GM12878 (cell line): ENCODE results near the gene SPEG. TPM values are rescaled to one million over a fixed set of nuclear protein-coding genes. Genes with fewer than 3 reads are reported as not detected.

Experiments
- ATAC-seq: fragments of 200-7000 bp; cut with Tn5 transposase; 3 replicates; pipeline ENCODE4 v1.9.1; 2020; ENCODE audit warnings: mild to moderate bottlenecking, moderate library complexity
- BruUV-seq: library from RNA; stranded (reverse); fragments of 400-500 nt; replicated peaks from 2 replicates; lab custom pipeline; 2021; lab: Mats Ljungman, UMichigan
- CTCF ChIA-PET: fragments of 300-600 bp; sonication (Branson Sonifier 250); formaldehyde crosslinking; extraction: SDS; loops from one replicate; lab custom pipeline; 2021; ENCODE audit warnings: inconsistent platforms; lab: Yijun Ruan, JAX
- POLR2A ChIA-PET: fragments of 350-600 bp; formaldehyde crosslinking; extraction: SDS; loops from one replicate; lab custom pipeline; 2021; ENCODE audit warnings: inconsistent platforms; lab: Charles Lee
- RAD21 ChIA-PET: fragments of 300-600 bp; sonication (Branson Sonifier 250); formaldehyde crosslinking; loops from one replicate; lab custom pipeline; 2023; ENCODE audit warnings: antibody characterized with exemption; ENCODE audit not compliant: unreplicated experiment; lab: Charles Lee
- SMC1A ChIA-PET: fragments of 300-600 bp; sonication (Branson Sonifier 250); formaldehyde crosslinking; loops from one replicate; lab custom pipeline; 2023; ENCODE audit not compliant: unreplicated experiment, uncharacterized antibody; lab: Charles Lee
- DNase-seq: peaks from one replicate; pipeline ENCODE4 v3.0.0-alpha.2; 2011; ENCODE audit warnings: low read depth, low spot score
- FAIRE-seq: peaks from 3 replicates; lab custom pipeline; 2011; peaks lifted over from hg19 to GRCh38; lab: Jason Lieb, UNC
- H2AFZ ChIP-seq: 2 replicates; pipeline ENCODE4 v1.6.0; 2011; ENCODE audit warnings: low read depth, low read length, control low read depth; ENCODE audit not compliant: control insufficient read depth
- H3K27ac ChIP-seq: 2 replicates; pipeline ENCODE4 v1.5.1; 2011; ENCODE audit warnings: control low read depth; ENCODE audit not compliant: control insufficient read depth, insufficient read depth
- H3K27me3 ChIP-seq, 2 experiments: replicated peaks in 1 of 2; 2 replicates each; pipeline versions ENCODE4 v1.6.0 to v1.6.1; 2011; ENCODE audit warnings: low read length in 1 of 2; ENCODE audit not compliant: control insufficient read depth in 2 of 2, insufficient read depth in 2 of 2
- H3K36me3 ChIP-seq, 2 experiments: 2 replicates each; pipeline ENCODE4 v1.5.1; 2011; ENCODE audit warnings: low read length in 1 of 2; ENCODE audit not compliant: control insufficient read depth in 2 of 2, insufficient read depth in 2 of 2
- H3K4me1 ChIP-seq: 2 replicates; pipeline ENCODE4 v1.6.1; 2011; ENCODE audit warnings: mild to moderate bottlenecking, low read length, moderate library complexity, mixed read lengths; ENCODE audit not compliant: control insufficient read depth, insufficient read depth
- H3K4me2 ChIP-seq: 2 replicates; pipeline ENCODE4 v1.6.0; 2011; ENCODE audit warnings: control low read depth; ENCODE audit not compliant: control insufficient read depth, insufficient read depth
- H3K4me3 ChIP-seq: fragments of 200-600 bp; sonication (generic); 2 replicates; pipeline ENCODE4 v1.5.1; 2016
- H3K79me2 ChIP-seq: 2 replicates; pipeline ENCODE4 v1.6.0; 2011; ENCODE audit warnings: low read length; ENCODE audit not compliant: control insufficient read depth, insufficient read depth
- H3K9ac ChIP-seq: 2 replicates; pipeline ENCODE4 v1.8.0; 2011; ENCODE audit warnings: low read length, control low read depth, mixed read lengths; ENCODE audit not compliant: control insufficient read depth, insufficient read depth
- H3K9me3 ChIP-seq: replicated peaks from 3 replicates; pipeline ENCODE4 v1.5.1; 2011; ENCODE audit warnings: mild to moderate bottlenecking, low read length; ENCODE audit not compliant: control insufficient read depth, insufficient read depth
- H4K20me1 ChIP-seq: 2 replicates; pipeline ENCODE4 v1.6.0; 2011; ENCODE audit not compliant: control insufficient read depth, insufficient read depth
- ELK1 ChIP-seq: IDR thresholded peaks from 2 replicates; pipeline ENCODE4 v1.6.1; 2012; ENCODE audit warnings: low read depth, low read length, improper control_type of control experiment
- FOXK2 ChIP-seq: fragments of 450-650 bp; IDR thresholded peaks from 2 replicates; pipeline ENCODE4 v1.6.1; 2017; ENCODE audit warnings: mild to moderate bottlenecking, moderate library complexity
- REST ChIP-seq: IDR thresholded peaks from 2 replicates; pipeline ENCODE4 v1.6.1; 2012; ENCODE audit warnings: mild to moderate bottlenecking, low read depth, low read length
- SMAD5 ChIP-seq: IDR thresholded peaks from 2 replicates; pipeline ENCODE4 v1.6.1; 2016; ENCODE audit warnings: antibody characterized with exemption, low read depth
- WGBS: methylation state at CpG from one replicate; pipeline ENCODE4 v1.1.6; 2016; ENCODE audit warnings: low lambda C conversion rate; ENCODE audit not compliant: insufficient replicate concordance, insufficient coverage; ENCODE audit errors: missing lambda C conversion rate; 5-methylcytosine and 5-hydroxymethylcytosine counted together
- in situ Hi-C: fragments of 300-500 bp; cut with MboI; formaldehyde crosslinking; loops from 9 replicates; pipeline ENCODE4 v1.14.3; 2018; ENCODE audit warnings: mixed read lengths
- intact Hi-C: fragments of 100-400 bp; cut with micrococcal nuclease; formaldehyde crosslinking; loops from one replicate; pipeline ENCODE4 v1.14.2; 2022; ENCODE audit not compliant: unreplicated experiment
- polyA plus RNA-seq, 11 experiments: library from polyadenylated mRNA; depleted of rRNA in 4 of 11; unstranded in 6 of 11; stranded (reverse) in 5 of 11; fragments of >200 nt; fragmentation: Nextera tagmentation in 4 of 11; fragmentation: Illumina TruSeq in 1 of 11; extraction: Ambion mirVana in 4 of 11; extraction: Trizol in 1 of 11; gene quantifications; 1 replicate in 1 of 11; 2 replicates in 10 of 11; pipeline versions ENCODE4 v1.2.1 to v1.2.3, GENCODE V29; 2011 to 2016; ENCODE audit warnings: inconsistent platforms in 2 of 11, missing spikeins in 2 of 11, low read depth in 1 of 11
- total RNA-seq, 4 experiments: library from RNA; depleted of rRNA in 3 of 4; stranded (reverse); fragments of >200 nt in 3 of 4; fragmentation: Illumina TruSeq in 1 of 4; extraction: Trizol in 1 of 4; gene quantifications; 2 replicates each; pipeline versions ENCODE4 v1.2.1 to v1.2.3, GENCODE V29; 2013 to 2021
- TF ChIP-seq, protein P1 (sequence below): fragments of 450-650 bp; formaldehyde crosslinking; IDR thresholded peaks from 2 replicates; pipeline ENCODE4 v1.4.0; 2022; ENCODE audit warnings: mild to moderate bottlenecking, moderate library complexity

SPEG gene
- total and polyA plus RNA-seq, 10 of the 15 experiments (the other 5 are each of a cell fraction or from before 2014, with no cell fraction given), result 0.03 to 0.28 TPM; not detected in 8

GRCh38 chr2:219526320-219527075 is 91.9 kb downstream of the SPEG start:
- no peak overlapping the region for H3K4me2 ChIP-seq
- peaks cover 20 to 21% of the 10 kb centered on the region in 2 experiments for H3K27me3 ChIP-seq
- H3K36me3 ChIP-seq, result no peaks in the 10 kb centered on the region
- no peak overlapping the region for H3K9ac ChIP-seq
- DNase-seq, result no peak
- POLR2A ChIA-PET, result no interaction called here
- CTCF ChIA-PET, result interaction anchor here (1.6 to 10.8 kb wide), 5 partner anchors 9 to 124 kb away, joined by 3 to 224 read pairs (median 25); partner anchors contain the start of gene GMPPA
- no peak for FAIRE-seq
- H3K4me1 ChIP-seq, result no peaks in the 10 kb centered on the region
- BruUV-seq, result no TSS peak
- in situ Hi-C loops, result no loop called here
- no peak overlapping the region for H3K27ac ChIP-seq
- TF ChIP-seq SMAD5 (no peak), REST (no peak), ELK1 (no peak), FOXK2 (no peak)
- TF ChIP-seq, protein P1, sequence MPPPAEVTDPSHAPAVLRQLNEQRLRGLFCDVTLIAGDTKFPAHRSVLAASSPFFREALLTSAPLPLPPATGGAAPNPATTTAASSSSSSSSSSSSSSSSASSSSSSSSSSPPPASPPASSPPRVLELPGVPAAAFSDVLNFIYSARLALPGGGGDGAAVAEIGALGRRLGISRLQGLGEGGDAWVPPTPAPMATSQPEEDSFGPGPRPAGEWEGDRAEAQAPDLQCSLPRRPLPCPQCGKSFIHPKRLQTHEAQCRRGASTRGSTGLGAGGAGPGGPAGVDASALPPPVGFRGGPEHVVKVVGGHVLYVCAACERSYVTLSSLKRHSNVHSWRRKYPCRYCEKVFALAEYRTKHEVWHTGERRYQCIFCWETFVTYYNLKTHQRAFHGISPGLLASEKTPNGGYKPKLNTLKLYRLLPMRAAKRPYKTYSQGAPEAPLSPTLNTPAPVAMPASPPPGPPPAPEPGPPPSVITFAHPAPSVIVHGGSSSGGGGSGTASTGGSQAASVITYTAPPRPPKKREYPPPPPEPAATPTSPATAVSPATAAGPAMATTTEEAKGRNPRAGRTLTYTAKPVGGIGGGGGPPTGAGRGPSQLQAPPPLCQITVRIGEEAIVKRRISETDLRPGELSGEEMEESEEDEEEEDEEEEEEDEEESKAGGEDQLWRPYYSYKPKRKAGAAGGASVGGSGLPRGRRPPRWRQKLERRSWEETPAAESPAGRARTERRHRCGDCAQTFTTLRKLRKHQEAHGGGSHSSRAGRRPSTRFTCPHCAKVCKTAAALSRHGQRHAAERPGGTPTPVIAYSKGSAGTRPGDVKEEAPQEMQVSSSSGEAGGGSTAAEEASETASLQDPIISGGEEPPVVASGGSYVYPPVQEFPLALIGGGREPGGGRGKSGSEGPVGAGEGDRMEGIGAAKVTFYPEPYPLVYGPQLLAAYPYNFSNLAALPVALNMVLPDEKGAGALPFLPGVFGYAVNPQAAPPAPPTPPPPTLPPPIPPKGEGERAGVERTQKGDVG, result no peak
- no peak overlapping the region for H3K4me3 ChIP-seq
- H2AFZ ChIP-seq, result no peak overlapping the region
- SMC1A ChIA-PET, result interaction anchor here (1.0 to 3.6 kb wide), 3 partner anchors 27 to 34 kb away, joined by 3 to 22 read pairs (median 4); partner anchors contain the start of gene GMPPA
- no peaks in the 10 kb centered on the region; the same call in 1 of the 2 replicates for H4K20me1 ChIP-seq
- no peaks in the 10 kb centered on the region for H3K79me2 ChIP-seq
- intact Hi-C loops, result no loop called here
- no peaks in the 10 kb centered on the region for H3K9me3 ChIP-seq
- no peak for ATAC-seq
- RAD21 ChIA-PET, result interaction anchor here (0.8 kb wide), 1 partner anchor 11 kb away, joined by 3 read pairs; no protein-coding TSS in a partner anchor
- 8% methylated on average over 10 of the region's 11 CpGs for WGBS
